ENCODE data around the gene GRB7.
"Not testable (repeated sequence)": the region's sequence is repeated elsewhere in the genome, so short reads cannot be mapped to it uniquely, and the experiment has no call there.

Gene GRB7

DNA sequence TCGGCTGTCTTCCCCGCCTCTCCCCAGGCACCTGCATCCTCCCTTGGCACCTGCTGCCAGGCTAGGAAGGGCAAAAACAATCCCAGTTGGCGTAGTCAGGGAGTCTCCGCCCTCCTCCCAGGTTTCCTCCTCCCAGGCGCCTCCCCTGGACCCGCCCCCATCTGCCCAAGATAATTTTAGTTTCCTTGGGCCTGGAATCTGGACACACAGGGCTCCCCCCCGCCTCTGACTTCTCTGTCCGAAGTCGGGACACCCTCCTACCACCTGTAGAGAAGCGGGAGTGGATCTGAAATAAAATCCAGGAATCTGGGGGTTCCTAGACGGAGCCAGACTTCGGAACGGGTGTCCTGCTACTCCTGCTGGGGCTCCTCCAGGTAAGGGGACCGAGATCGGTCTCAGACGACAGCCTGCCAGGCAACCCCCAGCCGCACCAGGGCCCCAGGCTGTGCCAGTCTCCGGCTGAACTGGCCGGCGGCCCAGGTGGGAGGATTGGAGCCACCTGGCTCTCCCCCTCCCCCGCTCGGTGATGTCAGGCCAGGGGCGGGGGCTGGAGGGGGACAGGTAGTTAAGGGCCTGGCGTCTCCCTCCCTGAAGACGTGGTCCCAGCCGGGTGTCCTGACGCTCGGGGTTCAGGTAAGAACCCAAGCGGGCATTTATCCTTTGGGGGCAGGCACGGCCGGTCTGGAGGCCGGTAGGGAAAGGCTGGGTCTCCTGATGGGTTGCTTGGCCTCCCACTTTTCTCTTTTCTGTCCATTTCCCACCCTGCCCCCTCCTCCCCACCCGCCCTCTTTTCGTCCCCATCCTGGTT is at the start of gene GRB7:
GRB7 (plus strand) TSS at position 179 of the 808 bp plus-strand sequence. CDS start 4,364 bp downstream, outside the sequence.
- DNase-seq: no peak

DNA sequence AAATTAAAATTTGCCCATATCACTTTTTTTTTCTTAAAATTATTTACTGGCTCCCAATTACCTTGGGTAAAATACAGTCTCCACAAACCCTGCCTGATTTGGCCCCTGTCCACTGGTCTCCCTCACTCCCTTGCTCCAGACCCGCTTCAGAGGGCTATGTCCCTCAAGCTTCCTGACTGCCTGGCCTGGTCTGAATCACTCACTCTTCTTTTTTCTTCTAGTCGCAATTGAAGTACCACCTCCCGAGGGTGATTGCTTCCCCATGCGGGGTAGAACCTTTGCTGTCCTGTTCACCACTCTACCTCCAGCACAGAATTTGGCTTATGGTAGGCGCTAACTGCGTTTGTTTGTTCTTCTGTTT is 49.3 kb upstream of the GRB7 start:
- DNase-seq: no peak

DNA sequence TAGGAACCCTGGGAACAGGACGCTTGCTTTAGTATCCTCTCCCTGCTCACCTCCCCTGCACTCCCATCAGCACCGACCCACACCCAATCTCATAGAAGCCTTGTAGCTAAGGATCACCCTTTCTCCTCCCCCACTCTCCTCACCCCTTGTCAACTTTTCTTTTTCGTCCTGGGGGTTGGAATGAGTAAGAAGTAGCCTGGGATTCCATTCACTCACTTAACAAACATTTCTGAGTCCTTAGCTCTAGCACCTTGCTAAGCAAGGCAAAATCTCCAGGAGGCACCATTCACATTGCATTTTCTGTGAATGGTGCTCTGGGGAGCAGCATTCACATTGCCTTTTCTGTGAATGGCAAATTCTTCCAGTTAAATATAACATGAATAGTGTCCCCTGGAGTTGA is 48.8 kb upstream of the GRB7 start:
- no peak for DNase-seq

DNA sequence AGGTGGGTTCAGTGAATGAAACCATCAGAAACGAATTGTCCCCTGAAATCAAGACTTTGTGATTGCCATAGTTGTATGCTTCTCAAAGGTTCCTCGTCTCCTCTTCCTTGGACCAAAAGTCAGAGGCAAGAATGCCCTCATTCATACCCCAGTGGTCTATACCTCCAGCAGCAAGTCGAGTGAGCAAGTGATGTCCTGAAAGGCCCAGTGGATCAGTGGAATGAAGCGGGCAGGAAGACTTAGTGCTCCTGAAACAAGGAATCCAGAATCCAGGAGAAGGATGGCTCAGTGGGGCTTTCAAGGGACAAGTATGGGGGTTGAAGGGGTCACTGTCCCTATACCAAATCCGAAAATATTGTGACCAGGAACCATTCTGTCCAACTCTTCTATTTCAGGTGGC is 43.1 kb upstream of the GRB7 start:
- DNase-seq: no peak

DNA sequence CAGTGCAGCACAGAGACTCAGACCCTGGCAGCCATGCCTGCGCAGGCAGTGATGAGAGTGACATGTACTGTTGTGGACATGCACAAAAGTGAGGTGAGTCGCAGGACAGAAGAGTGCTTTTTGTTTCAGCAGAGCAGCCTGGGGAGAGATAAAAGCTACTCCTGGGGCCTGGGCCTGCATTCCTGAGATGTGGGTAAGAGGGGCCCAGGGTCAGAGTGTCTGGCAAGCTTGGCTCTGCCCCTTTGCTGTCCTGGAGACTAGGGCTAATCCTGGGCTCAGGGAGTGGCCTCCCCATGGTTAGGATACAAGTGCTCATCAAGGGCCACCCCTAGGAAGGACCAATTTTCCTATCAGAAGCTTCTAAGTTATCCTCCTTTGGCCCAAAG is 42.7 kb upstream of the GRB7 start:
- DNase-seq: no peak

DNA sequence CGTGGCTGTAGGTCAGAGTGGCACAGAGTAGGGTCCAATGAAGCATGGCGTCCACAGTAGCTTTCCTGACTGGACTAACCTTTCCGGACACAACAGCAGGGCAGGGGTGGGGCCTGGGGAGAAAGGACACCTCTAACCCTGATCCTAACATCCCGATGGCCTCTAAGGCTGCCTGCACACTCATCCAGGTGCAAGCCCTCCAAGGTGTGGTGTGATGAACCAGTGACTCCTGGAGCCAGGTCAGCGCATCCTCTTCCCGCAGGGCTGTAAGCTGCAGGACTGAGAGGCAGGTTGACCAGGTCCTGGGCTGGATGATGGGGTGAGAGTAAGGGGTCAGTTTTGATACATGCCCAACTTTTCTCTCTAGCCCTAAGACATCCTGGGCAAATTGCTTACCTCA is 41.0 kb upstream of the GRB7 start:
- DNase-seq: no peak

DNA sequence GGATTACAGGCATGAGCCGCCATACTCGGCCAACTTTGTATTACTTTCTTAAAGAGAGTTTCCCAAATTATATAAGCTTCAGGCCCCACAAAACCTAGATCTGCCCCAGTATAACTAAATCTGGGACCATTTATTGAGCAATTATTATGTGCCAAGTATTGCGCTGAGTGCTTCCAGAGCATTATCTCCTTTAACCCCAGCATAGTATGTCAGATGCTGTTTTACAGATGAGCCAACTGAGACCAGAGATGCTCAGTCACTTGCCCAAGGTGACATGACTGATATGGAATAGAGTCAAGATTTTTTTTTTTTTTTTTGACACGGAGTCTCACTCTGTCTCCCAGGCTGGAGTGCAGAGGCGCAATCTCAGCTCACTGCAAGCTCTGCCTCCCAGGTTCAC is 39.8 kb upstream of the GRB7 start:
- no peak for DNase-seq

DNA sequence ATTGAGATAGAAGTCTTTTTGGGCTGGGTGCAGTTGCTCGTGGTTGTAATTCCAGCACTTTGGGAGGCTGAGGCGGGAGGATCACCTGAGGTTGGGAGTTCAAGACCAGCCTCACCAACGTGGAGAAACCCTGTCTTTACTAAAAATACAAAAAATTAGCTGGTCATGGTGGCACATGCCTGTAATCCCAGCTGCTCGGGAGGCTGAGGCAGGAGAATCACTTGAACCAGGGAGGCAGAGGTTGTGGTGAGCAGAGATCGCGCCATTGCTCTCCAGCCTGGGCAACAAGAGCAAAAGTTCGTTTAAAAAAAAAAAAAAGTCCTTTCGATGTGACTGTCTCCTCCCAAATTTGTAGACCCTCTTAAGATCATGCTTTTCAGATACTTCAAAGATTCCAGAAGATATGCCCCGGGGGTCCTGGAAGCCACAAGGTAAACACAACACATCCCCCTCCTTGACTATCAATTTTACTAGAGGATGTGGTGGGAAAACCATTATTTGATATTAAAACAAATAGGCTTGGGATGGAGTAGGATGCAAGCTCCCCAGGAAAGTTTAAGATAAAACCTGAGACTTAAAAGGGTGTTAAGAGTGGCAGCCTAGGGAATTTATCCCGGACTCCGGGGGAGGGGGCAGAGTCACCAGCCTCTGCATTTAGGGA is 38.5 kb upstream of the GRB7 start:
- DNase-seq: not testable (repeated sequence)

DNA sequence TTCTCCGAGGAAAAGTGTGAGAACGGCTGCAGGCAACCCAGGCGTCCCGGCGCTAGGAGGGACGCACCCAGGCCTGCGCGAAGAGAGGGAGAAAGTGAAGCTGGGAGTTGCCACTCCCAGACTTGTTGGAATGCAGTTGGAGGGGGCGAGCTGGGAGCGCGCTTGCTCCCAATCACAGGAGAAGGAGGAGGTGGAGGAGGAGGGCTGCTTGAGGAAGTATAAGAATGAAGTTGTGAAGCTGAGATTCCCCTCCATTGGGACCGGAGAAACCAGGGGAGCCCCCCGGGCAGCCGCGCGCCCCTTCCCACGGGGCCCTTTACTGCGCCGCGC is 38.0 kb upstream of the GRB7 start, which contains the start of gene ERBB2:
ERBB2 (plus strand) TSS at position 247 of the 330 bp plus-strand sequence. CDS start 175 bp downstream, outside the sequence.
- no peak for DNase-seq

DNA sequence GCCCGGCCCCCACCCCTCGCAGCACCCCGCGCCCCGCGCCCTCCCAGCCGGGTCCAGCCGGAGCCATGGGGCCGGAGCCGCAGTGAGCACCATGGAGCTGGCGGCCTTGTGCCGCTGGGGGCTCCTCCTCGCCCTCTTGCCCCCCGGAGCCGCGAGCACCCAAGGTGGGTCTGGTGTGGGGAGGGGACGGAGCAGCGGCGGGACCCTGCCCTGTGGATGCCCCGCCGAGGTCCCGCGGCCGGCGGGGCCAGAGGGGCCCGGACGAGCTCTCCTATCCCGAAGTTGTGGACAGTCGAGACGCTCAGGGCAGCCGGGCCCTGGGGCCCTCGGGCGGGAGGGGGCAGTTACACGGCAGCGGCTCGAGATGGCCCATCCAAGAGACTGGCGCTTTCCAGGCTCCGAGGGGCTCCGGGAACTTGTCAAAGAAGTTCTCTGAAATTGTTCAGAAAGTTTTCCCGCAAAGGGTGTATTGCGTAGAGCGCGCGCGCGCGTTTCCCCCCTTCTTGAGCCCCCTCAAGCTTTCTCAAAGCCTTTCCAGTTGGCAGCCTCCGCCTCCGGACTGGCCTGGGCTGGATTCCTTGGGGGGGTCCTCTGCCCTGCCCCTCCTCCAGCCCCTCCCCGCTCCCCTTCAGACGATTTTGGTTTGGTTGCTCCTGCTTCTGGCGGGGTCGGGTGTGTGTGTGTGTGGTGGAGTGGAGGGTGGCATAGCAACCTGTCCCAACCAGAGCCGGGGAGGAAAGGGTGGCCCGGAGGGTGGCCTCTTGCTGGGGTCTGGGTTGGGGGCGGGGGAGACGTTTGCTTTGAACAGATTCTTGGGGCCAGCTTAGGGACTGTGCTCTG is 37.4 kb upstream of the GRB7 start:
- DNase-seq: no peak

DNA sequence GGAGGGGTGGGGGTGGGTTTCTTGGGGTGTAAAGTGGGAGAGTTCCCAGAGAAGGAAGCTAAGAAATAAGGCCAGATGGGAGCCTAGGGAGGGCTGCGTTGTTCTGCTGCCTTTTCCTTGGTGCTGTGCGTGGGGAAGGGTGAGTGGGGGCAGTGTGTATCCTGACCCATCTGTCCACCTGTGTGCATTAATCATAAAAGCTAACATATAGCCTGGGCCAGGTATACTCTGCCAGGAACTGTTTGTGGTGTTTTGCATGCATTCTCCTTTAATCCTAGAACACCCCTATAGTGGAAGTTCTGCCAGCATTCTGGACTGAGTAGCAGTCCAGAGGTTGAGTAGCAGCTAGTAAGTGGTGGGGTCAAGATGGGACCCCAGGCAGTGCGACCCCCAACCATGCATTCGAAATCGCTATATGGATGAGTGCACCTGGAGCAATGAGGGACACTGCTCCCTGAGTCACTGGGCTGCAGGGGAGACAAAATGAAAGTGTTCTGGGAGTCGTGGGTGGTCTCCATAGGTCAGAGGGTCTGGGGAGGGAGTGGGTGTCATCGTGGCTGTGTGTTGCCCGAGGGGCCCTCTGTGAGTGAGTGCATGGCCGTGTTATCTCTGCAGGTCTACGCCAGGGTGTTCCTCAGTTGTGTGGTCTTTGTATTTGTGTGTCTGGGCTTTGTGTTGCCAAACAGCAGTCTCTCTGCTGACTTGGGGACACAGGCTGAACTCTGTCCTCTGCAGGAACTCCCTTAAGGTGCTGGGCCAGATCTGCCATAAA is 36.5 kb upstream of the GRB7 start:
- DNase-seq: no peak

DNA sequence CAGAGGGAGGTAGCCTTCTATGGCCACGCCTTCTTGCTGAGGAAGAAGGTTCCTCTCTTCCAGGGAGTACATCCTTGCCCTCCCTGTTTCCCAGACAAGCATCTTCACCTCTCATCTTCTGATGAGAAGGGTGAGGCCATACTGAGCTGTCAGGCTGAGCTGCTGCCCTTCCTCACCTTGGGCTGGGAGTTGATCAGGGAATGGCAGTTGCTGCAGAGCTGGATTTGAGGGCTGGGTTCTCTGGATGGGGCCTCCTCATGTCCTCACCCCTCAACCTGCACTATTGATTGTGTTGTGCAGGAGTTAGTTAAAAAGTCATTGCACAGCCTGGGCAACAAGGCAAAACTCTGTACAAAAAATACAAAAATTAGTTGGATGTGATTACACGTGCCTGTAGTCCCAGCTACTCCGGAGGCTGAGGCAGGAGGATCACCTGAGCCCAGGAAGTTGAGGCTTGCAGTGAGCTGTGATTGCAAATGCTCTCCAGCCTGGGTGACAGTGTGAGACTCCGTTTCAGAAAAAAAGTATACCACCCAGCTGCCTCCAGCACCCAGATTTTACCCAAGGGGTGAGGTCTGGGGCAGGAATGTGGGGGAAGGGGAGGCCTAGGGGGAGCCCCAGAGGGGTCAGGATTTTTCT is 35.8 kb upstream of the GRB7 start:
- no peak for DNase-seq

DNA sequence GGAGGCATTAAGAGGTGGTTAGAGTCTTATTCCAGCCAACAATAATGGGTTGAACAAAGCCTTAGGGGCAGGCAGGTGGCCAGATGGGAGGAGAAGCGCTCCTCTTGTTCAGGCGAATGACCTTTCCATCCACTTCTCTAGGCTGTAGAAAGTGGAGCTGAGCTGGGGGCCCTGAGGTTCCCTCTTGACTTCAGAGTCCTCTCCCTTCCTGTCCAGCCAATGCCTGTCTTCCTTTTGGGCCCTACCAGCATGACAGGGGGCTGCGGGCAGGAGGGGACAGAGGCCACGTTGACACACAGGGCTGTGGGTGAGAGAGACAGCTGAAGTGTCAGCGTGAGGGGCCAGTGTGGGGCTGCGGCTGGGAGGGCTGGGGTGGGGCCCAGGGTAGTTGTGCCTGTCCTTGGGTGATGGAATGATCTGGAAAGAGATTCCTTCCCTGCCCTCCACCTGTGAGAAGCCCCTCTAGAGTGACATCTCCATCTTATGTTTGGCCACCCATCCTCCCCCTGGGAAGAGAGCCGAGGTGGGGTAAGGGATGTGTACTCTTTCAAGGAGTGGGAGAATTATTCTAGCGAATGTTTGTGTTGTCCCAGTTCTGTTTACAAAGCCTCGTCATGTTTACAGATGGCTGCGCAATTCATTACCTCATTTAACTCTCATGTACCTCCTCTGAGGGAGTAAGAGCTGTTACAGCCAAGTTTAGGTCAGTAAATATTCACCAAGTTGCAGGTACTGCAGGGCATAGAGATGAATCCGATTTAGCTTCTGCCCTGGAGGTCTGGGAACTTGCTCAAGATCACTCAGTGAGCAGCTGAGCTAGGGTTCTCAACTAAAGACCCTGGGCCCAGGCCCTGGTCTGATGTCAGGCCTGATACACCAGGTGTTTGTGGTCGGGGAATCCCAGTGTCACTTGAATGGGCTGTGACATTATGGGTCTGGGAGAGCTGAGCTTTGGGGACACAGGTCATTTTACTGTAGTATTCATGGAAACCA is 34.5 kb upstream of the GRB7 start:
- no peak for DNase-seq

DNA sequence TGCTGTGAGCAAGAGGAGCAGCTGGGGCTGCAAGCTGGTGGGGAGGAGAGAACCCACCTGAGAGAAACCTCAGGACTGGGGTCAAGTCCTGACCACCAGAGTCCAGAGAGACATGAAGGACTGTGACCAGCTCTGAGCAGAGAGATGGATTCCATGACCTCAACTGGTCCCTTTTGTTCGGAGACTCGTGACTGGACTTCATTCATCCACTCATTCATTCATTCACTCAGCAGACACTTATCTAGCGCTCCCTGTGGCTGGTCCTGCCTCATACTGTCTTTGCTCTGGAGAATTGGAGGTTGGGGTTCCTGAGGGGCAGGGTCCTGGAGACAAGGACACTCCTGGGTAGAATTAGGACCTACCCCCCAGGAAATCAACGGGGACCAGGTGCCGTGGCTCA is 33.8 kb upstream of the GRB7 start:
- no peak for DNase-seq

DNA sequence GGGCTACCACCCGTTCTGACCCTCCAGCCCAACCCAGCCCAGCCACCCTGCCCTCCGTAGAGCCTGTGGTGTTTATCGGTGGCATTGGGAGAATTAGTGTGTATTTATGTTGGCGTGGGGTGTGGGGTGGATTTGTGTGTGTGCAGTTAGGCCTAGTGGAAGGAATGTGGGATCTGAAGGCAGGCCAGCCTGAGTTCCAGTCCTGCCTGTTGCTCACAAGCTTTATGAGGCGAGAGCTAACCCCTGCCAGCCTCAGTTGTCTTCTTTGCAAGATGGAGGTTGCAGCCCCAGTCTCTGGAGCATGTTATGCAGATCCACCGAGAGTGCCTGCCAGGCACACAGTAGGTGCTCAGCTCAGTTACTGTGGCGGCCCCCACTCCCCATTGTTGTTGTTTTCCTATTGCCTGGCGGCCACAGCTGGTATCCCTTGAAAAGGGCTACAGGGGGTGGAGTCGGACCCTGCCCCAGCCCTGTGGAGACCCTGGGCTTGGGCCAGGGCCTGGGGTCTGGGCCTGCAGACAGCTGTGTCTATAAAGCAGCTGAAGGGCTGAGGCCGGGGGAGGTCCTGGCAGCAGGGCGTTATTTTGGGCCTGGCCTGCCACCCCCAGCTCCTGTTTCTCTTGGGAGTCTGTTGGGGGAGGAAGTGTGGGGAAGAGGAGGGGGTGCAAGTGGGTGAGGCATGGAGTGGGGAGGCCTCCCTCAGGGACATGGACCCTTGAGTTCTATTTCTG is 32.8 kb upstream of the GRB7 start:
- DNase-seq: no peak

DNA sequence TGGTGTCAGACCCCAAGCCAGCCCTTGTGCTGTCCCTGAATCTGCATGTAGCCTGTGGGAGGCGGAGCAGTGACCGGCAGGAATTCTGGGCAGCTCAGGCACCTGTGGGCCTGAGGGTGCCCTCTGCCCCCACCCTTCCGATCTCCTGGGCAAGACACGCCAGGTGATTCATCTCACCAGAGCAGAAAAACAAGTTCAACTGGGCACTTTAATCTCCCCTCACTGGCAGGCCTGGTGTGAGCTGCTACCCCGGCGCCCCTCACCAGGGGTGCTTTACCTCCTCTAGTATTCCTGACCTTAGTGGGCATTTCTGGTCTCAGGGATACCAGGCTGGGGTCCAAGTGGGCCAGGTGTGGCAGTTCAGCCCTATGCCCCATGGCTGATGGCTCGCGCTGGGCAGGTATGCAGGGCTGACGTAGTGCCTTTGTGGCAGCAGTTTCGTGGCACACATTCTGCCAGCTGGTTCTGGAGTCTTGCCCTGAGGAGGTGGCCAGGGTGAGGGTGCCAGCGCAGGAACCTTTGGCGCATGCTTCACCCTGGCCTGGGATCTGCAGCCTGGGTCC is 31.9 kb upstream of the GRB7 start:
- DNase-seq: no peak

DNA sequence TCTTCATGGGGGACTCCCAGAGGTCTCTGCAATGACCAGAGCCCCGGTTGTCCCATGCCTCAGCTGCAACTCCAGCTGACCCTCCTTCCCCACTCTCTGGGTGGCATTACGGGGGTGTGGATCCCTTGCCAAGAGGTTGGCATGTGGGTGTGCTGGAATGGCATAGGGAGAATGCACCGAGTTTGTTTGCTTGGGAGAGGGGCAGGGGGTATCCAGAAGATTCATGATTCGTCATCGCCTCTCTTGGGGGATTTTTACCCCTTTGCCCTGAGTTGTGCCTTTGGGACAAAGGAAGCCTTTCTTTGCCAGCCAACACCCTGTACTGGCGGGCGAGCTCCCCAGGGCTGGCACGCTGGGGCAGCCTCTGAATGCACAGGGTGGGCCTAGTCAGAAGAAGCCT is 31.4 kb upstream of the GRB7 start:
- DNase-seq: no peak

DNA sequence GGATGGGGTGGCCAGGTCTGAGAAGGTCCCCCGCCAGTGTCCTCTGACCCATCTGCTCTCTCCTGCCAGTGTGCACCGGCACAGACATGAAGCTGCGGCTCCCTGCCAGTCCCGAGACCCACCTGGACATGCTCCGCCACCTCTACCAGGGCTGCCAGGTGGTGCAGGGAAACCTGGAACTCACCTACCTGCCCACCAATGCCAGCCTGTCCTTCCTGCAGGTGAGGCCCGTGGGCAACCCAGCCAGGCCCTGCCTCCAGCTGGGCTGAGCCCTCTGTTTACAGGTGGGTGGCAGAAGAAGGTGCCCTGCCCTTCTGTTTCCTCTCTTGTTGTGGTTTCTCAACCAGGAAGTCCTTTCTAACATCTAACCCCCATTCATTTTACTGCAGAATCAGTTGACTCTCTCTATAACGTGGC is 30.8 kb upstream of the GRB7 start:
- DNase-seq: no peak

DNA sequence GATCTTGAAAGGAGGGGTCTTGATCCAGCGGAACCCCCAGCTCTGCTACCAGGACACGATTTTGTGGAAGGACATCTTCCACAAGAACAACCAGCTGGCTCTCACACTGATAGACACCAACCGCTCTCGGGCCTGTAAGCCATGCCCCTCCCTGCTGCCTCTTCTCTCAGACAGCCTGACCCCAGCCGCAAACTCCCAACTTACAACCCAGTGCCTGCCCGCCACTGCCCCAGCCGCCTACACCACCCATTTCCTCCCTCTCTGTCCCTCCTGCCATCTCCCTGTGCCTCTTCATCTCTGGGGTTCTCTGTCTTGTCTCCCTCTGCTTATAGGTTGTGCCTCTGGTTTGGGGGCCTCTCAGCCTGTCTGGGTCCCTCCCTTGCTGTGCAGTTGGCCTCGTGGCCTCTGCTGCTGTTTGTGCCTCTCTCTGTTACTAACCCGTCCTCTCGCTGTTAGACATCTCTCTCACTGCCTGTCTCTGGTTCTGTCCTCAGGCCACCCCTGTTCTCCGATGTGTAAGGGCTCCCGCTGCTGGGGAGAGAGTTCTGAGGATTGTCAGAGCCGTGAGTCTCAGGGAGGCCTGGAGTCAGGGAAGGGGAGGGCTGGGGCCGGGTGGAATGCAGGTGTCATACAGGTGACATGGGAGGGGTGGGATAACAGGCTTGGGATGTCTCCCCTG is 28.3 kb upstream of the GRB7 start:
- no peak for DNase-seq
